ENCODE data around the gene DOK4.
"Not testable (repeated sequence)": the region's sequence is repeated elsewhere in the genome, so short reads cannot be mapped to it uniquely, and the experiment has no call there.

Gene DOK4

DNA sequence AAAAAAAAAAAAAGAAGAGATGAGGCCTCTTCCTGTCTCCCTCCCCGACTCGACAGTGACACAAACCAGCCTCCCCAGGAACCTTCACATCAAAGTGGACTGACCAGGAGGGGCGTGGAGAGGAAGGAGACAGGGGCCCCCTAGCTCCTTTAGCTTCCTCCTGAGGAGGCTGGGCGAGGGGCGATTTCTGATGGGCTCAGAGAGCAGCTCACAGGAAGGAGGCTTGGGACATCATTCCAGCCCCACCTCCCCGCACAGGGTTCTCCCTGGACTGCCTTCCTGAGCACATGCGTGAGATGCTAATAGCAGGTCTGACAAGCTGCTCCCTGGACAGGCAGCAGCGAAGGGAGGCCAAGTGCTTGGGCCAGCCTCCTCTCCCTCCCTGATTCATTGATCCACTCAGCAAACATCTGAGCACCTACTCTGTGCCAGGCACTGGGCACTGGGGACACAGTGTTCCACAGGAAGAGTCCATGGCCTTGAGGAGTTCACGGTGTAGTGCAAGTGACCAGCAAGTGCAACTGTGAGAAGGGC is 14.4 kb upstream of the DOK4 start:
- no peak for DNase-seq

DNA sequence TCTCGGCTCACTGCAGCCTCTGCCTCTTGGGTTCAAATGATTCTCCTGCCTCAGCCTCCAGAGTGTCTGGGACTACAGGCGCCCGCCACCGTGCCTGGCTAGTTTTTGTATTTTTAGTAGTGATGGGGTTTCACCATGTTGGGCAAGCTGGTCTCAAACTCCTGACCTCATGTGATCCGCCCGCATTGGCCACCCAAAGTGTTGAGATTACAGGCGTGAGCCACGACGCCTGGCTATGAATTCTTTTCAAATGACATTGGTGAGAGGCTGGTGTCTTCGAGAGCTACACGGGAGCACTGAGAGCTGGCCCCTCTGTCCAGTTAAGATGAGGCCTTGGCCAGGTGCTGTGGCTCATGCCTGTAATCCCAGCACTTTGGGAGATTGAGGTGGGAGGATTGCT is 13.6 kb upstream of the DOK4 start:
- not testable (repeated sequence) for DNase-seq

GRCh38 chr16:57498031-57498430 is 11.7 kb upstream of the DOK4 start:
- no peak for DNase-seq

DNA sequence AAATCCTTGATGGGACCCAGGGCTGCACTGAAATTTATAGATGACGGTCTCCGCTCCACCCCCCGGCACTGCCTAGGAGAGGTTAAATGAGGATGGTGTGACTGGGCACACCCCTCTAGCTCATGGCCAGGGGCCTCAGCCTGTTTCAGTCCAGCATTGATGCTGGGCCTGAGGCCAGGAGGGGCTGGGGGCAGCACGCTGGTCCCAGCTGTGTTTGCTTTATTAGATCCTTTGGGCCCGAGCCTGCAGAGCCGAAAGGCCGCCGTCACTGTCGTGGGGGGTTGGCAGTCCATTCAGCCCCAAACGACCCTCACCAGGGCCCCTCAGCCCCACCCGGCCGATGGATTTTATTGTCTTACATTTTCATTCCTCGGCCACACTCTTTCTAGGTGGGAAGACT is 10.8 kb upstream of the DOK4 start:
- no peak for DNase-seq

- DNase-seq: no peak
Measured at GRCh38 chr16:57493767-57494166, 7.5 kb upstream of the DOK4 start.

GRCh38 chr16:57489229-57489628 is 2.9 kb upstream of the DOK4 start:
- DNase-seq: no peak

DNA sequence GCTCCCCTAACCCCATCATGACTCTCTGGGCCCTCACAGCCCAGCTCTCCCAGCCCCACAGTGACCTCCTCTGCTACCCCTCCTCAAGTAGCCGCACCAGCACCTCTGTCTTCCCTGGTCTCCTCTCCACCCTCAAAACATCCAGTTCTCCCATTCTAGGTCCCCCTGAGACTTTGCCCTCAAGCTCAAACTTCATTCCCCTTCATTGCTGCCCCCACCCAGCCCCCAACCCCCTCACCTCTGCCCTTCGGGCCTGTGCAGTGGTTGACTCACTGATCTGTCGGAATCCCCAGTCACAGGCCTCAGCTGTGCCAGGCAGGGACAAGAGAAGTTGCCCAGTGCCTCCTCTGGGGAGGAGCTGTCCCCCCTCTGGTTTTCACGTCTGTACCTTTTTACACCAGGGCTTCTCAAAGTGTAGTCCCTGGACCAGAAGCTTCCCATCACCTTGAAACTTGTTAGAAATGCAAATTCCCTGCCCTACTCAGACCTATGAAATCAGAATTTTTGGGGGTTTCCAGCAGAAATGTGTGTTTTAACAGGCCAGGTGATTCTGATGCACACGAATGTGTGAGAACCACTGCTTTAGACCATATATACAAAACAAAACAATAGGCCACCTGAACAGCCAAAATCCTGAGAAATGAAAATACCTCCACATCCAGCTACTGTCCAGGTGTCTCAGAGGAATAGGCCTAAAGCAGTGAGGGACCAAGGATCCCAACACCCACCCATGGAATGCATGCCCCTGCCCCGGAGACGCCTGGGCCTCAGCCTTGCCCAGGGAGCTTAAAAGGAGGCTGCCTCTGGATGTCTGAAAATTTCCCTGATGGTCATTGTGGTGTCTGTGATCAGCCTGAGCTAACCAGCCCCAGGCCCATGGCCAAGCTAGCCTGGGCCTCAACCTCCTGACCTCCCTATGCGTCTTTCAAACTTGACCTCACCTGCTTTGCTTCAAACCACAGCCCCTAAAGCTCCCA is 853 bp upstream of the DOK4 start:
- DNase-seq: no peak

GRCh38 chr16:57485091-57485915 is 990 bp downstream of the DOK4 start:
- no peak for DNase-seq

DNA sequence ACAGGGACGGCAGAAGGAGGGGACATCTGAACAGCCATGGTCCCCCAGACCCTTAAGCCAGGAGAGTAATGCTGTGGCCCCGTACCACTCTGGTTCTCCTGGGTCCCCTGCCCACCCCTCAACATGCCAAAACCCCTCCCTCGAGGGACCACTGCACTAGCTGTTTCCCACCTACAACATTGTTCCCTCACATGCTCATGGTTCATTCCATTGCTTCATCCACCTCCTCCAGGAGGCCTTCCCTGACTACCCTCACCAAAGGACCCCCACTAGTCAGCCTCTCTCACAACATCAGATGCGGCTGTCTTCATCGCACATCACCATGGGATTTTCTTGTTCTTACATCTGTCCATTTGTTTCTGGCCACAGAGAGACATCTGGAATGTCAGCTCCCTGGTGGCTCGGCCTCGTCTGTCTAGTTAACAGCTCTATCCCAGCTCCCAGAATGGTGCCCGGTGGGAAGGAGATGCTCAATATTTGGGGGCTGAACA is 1.7 kb downstream of the DOK4 start:
- no peak for DNase-seq

DNA sequence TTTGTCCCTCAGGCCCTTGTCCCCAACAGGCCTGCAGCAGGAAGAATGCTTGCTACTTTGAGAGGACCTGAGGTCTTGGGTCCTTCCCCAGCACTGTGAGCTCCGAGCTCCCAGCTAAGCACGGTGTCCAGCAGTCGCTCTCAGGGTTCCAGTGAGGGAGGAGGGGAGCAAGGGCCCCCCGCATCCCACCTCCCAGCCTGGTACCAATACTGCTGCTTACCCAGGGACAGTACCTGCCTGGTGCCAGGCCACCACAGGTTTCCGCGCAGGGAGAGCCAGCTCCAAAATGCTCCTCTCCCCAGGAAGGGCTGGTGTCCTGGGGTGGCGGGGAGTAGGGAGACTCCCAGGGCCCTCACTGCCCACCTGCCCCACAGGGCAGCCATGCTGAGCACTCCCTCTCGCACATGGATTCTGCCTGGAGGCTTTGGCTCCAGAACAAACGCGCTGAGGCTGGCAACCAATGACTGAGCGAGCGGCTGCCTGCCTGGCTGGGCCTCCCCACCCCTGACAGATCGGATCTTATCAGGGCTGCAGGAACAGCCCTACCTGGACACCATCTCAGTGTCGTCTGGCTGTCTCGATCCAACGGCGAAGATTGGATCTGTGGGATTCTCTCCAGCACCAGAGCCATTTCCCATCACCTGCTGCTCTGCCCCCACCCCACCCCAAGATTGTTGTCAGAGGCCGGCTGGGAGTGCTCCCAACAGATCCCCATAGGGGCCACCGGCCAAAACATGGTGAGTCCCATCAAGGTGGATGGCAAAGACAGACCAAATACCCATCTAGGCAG is 2.4 kb downstream of the DOK4 start:
- DNase-seq: no peak

DNA sequence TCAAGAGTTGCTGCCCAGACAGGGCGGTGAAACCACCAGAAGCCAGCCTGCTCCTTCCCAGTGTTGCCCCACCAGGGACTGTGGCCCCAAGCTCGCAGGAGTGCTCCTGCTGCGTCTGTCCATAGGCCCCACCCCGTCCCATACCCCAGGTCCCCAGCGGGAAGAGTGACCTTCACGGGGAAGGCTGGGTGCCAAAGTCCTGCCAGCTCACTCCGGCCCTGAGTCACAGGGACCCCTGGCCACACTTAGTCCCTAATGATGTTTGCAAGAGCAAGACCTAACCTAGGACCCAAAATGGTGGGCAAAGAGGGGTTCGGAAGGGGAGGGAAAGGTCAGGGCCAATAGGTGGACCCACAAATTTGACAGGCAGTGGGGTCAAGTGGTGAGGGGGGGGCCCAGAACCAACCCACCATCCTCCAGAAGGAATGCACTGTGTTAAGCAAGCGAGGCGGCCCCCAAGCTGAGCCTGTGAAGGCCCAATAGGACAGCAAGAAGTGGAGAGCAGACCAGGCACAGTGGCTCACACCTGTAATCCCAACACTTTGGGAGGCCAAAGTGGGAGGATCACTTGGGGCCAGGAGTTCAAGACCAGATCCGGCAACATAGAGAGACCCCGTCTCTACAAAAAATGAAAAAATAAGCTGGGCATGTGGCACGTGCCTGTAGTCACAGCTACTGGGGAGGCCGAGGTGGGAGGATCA is 3.3 kb downstream of the DOK4 start:
- no peak for DNase-seq

DNA sequence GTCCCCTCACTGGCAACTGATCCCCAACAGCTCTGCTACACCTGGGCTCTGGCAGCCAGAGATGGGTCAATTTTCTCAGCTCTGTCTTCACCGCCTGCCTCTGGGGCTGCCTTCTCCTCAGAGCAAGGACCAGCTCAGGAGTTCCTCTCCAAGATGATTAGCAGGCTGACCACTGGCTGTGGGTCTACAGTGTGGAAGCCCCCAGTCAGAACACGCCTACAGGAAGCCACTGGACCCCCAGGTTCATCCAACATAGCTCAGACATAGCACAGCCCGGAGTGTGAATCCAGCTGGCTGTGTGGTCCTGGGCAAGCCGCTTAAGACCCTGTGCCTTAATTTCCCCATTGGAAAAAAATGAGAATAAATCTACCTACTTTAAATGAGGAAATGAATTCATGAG is 4.9 kb downstream of the DOK4 start:
- DNase-seq: no peak

GRCh38 chr16:57480754-57481230 is 5.5 kb downstream of the DOK4 start:
- DNase-seq: peak; percentile 6

DNA sequence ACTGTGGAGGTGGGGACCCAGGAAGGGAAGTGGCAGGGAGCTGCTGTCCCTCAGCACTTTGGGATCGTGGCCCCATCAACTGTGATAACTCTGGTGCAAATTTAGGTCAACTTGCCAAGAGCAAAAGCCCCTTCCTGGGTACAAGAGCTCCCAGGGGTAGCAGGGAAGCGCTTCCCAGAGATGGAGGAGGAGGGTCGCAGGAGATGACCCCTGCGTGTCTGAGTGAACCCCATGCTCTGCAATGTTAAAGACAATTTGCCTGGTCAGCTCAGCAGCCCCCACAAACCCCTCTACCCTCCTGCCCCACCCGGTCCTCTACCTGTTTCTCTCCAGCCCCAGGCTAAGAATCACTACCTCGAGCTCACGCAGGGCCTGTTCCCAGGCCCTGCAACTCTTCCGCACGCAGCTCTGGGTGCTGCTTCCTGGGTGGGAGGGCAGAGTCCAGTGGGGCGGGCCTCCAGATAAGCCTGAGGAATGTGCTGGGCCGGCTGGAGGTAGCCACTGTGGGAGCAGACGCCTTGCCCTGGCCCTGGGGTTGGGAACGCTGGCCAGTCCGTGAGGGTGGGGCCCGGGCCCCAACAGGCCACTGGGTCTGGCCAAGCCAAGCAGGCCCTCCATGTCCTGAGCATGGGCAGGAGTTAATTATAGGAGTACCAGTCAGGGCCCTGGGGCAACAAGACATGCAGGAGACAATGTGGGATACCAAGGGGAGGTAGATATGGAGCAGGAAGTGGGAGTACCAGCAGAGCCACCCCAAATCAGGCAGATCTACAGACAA is 6.1 kb downstream of the DOK4 start:
- no peak for DNase-seq

DNA sequence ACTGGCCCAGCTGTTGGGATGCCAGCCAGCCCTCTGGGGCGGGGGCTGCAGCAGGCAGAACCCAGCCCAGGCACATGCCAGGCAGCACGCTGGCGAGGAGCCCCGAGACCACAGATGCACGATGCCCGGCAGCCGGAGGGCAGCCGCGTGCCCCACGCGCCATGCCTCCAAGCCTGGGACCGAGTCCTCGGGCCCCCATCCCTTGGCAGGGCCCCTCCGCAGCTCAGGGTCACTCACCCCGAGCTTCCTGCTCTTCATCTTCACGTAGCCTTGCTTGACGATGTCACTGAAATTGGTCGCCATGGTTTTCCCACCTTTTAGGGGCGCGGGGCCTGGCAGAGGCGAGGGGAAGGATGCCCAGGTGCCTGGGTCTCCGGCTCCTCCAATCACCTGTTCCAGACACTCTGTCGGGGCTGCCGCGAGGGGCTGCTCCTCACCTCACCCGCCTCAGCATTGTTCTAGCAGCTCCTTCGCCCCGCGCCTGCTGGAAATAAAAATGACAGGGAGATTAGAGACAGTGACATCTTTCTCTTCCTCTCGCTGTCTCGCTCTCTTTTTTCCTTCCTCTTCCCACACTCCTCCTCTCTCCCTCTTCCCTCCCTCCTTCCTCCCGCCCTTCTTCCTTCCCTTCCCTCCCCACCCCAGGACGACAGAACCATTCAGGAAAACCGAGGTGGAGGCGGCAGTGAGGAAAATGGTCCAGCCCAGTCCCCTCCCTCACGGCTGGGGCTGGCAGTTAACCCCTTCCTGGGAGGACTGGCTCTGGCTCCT is 6.9 kb downstream of the DOK4 start:
- peak; percentile 2 for DNase-seq

DNA sequence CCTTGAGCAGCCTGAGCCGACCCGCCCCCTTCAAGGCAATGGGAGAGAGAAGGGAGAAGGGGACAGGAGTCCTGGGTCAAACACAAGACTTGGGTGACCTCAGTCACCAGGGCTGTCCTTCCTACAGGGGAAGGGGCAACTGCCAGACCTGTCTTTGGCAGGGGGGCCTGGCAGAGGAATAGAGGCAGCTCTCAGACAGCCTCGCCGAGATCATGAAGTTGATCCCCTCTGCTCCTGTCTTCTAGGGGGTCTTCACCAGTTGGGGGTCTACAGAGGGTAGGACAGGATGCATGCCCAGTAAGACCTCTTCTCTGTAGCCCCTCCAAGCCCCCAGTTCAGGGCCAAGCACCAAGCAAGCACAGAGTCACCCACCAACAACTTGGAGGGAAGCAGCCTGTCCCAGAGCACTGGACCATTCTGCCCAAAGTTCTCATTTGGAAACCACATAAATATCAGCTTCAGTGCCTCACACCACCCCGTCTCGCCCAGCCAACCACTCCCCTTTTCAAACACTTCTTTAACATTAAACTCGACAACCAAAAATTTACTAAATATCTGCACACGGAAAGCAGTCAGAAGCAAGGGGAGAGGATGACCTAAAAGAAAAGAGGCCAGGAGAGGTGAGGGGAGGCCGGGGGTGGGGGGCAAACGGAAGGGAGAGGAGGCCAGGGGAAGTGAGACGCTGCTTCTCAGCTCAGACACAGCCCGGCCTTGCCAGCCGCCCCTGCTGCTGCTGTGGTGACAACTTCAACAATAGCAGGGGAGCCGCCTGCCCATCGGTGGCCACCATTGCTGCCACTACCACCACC is 7.7 kb downstream of the DOK4 start:
- no peak for DNase-seq

DNA sequence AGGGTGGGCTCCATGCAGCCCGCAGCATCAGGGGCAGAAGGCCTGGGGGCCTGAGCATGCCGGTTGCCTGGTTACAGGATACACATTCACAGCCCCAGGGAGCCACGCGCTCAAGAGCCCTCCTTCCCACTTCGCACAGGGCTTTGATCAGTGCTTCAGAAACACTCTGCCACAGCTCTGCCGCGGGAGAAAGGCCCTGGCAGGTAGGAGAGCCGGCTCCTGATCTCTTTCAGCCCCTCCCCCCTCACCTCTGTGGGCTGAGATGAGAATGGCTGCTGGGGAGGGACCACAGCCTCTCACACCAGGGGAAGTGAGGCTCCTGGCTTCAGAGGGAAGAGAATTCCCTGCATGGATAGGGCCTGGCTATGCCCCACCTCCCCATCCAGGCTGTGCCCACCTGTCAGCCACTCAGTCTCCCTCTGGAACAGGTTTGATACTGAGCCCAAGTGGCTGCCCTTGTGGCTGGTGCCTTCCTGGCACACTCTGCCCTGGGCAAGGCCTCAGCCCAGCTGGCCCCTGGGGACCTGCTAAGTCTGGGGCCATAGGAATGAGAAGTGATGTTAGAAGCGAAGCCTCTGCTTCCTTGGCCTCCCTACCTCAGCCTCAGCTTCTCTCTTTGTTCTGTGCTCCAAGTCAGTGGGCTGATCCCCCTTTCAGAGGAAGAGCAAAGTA is 8.6 kb downstream of the DOK4 start:
- DNase-seq: no peak

- DNase-seq: no peak
Measured at GRCh38 chr16:57476546-57477410, 9.5 kb downstream of the DOK4 start.

Data from NCI-H446 treated with DMSO at 0.1 percent for 48 hours (cell line).